Measurements from ENCODE around the gene DLEU7.

DLEU7 gene

GRCh38 chr13:50843257-50844083 lies at the start of gene DLEU7:
Gene DLEU7, minus strand, starts transcription at chr13:50843692. Its CDS starts 46 bp downstream, at chr13:50843646.
- peak; percentile 68 for ATAC-seq
- Mint-ChIP-seq H3K4me1 (peaks cover 17% of the 10 kb centered on the region), H3K27me3 (peaks cover 21% of the 10 kb centered on the region), H3K9me3 (no peaks in the 10 kb centered on the region), H3K27ac (no peak within 1 kb of the TSS), H3K4me3 (peak within 1 kb of the TSS in 1 of 2 donors; percentile 51)
- no peak for DNase-seq

GRCh38 chr13:50892210-50892944 lies 48.9 kb upstream of the DLEU7 start:
- DNase-seq (peak in 1 of 2 donors; percentile 39), ATAC-seq (peak; percentile 68)
- Mint-ChIP-seq H3K9me3 (peaks cover 7 to 10% of the 10 kb centered on the region in 2 donors), H3K4me1 (peaks cover 42% of the 10 kb centered on the region), H3K4me3 (peak overlapping the region; percentile 76 to 82), H3K27me3 (no peaks in the 10 kb centered on the region), H3K27ac (peak overlapping the region; percentile 31 to 91)

GRCh38 chr13:50891206-50891605 lies 47.7 kb upstream of the DLEU7 start:
- Mint-ChIP-seq H3K4me1 (peaks cover 42% of the 10 kb centered on the region), H3K4me3 (no peak overlapping the region), H3K27me3 (no peaks in the 10 kb centered on the region), H3K27ac (no peak overlapping the region), H3K9me3 (peaks cover 7% of the 10 kb centered on the region in 2 donors)
- ATAC-seq (no peak), DNase-seq (no peak)

- peaks cover under 1 to 3% of the 10 kb centered on the region in 2 donors for H3K9me3 Mint-ChIP-seq
- no peak overlapping the region for H3K27ac Mint-ChIP-seq
- ATAC-seq (no peak), DNase-seq (no peak)
- peaks cover 35% of the 10 kb centered on the region for H3K4me1 Mint-ChIP-seq
- no peak overlapping the region for H3K4me3 Mint-ChIP-seq
- H3K27me3 Mint-ChIP-seq = no peaks in the 10 kb centered on the region
Observed at GRCh38 chr13:50889317-50889716, 45.8 kb upstream of the DLEU7 start.

- ATAC-seq = no peak
- Mint-ChIP-seq H3K27ac (no peak overlapping the region), H3K27me3 (no peaks in the 10 kb centered on the region), H3K4me3 (no peak overlapping the region), H3K4me1 (peaks cover 26% of the 10 kb centered on the region), H3K9me3 (peaks cover 0 to 3% of the 10 kb centered on the region in 2 donors)
- DNase-seq = no peak
Observed at GRCh38 chr13:50888362-50888761, 44.9 kb upstream of the DLEU7 start.

GRCh38 chr13:50887151-50887550 lies 43.7 kb upstream of the DLEU7 start:
- no peak overlapping the region for H3K27ac Mint-ChIP-seq
- H3K4me3 Mint-ChIP-seq = no peak overlapping the region
- ATAC-seq (no peak), DNase-seq (no peak)
- peaks cover 14% of the 10 kb centered on the region for H3K4me1 Mint-ChIP-seq
- H3K27me3 Mint-ChIP-seq = no peaks in the 10 kb centered on the region
- H3K9me3 Mint-ChIP-seq = peaks cover 3 to 6% of the 10 kb centered on the region in 2 donors

GRCh38 chr13:50884265-50884664 lies 40.8 kb upstream of the DLEU7 start:
- Mint-ChIP-seq H3K27me3 (no peaks in the 10 kb centered on the region), H3K4me3 (no peak overlapping the region), H3K9me3 (peaks cover 3 to 14% of the 10 kb centered on the region in 2 donors), H3K27ac (no peak overlapping the region), H3K4me1 (no peaks in the 10 kb centered on the region)
- ATAC-seq (no peak), DNase-seq (no peak)

GRCh38 chr13:50883728-50884127 lies 40.2 kb upstream of the DLEU7 start:
- H3K4me3 Mint-ChIP-seq = no peak overlapping the region
- ATAC-seq (no peak), DNase-seq (no peak)
- no peaks in the 10 kb centered on the region for H3K4me1 Mint-ChIP-seq
- peaks cover 0 to 14% of the 10 kb centered on the region in 2 donors for H3K9me3 Mint-ChIP-seq
- no peak overlapping the region for H3K27ac Mint-ChIP-seq
- H3K27me3 Mint-ChIP-seq = no peaks in the 10 kb centered on the region

- no peak overlapping the region for H3K4me3 Mint-ChIP-seq
- ATAC-seq = no peak
- DNase-seq = no peak
- H3K9me3 Mint-ChIP-seq = peaks cover 0 to 14% of the 10 kb centered on the region in 2 donors
- no peak overlapping the region for H3K27ac Mint-ChIP-seq
- H3K27me3 Mint-ChIP-seq = peaks cover 3% of the 10 kb centered on the region
- H3K4me1 Mint-ChIP-seq = no peaks in the 10 kb centered on the region
Observed at GRCh38 chr13:50882816-50883435, 39.4 kb upstream of the DLEU7 start.

- no peak for DNase-seq
- Mint-ChIP-seq H3K4me1 (no peaks in the 10 kb centered on the region), H3K27ac (no peak overlapping the region), H3K9me3 (no peaks in the 10 kb centered on the region), H3K4me3 (no peak overlapping the region), H3K27me3 (peaks cover 7% of the 10 kb centered on the region)
- ATAC-seq = no peak
Observed at GRCh38 chr13:50873991-50874390, 30.5 kb upstream of the DLEU7 start.

GRCh38 chr13:50873467-50873866 lies 30.0 kb upstream of the DLEU7 start:
- no peaks in the 10 kb centered on the region for H3K9me3 Mint-ChIP-seq
- DNase-seq = no peak
- ATAC-seq = no peak
- H3K4me1 Mint-ChIP-seq = no peaks in the 10 kb centered on the region
- H3K4me3 Mint-ChIP-seq = no peak overlapping the region
- H3K27ac Mint-ChIP-seq = no peak overlapping the region
- peaks cover 7% of the 10 kb centered on the region for H3K27me3 Mint-ChIP-seq

- H3K4me1 Mint-ChIP-seq = no peaks in the 10 kb centered on the region
- DNase-seq = no peak
- H3K27me3 Mint-ChIP-seq = no peaks in the 10 kb centered on the region
- H3K27ac Mint-ChIP-seq = no peak overlapping the region
- no peak overlapping the region for H3K4me3 Mint-ChIP-seq
- H3K9me3 Mint-ChIP-seq = no peaks in the 10 kb centered on the region
- ATAC-seq = no peak
Observed at GRCh38 chr13:50871405-50871804, 27.9 kb upstream of the DLEU7 start.

- peaks cover 5% of the 10 kb centered on the region for H3K4me1 Mint-ChIP-seq
- ATAC-seq (no peak), DNase-seq (no peak)
- peak overlapping the region in 1 of 2 donors; percentile 10 for H3K27ac Mint-ChIP-seq
- H3K9me3 Mint-ChIP-seq = no peaks in the 10 kb centered on the region
- no peak overlapping the region for H3K4me3 Mint-ChIP-seq
- no peaks in the 10 kb centered on the region for H3K27me3 Mint-ChIP-seq
Observed at GRCh38 chr13:50867637-50867945, 24.1 kb upstream of the DLEU7 start.

- DNase-seq (no peak), ATAC-seq (no peak)
- Mint-ChIP-seq H3K27me3 (no peaks in the 10 kb centered on the region), H3K4me3 (no peak overlapping the region), H3K4me1 (peaks cover 5% of the 10 kb centered on the region), H3K27ac (peak overlapping the region; percentile 34 to 35), H3K9me3 (no peaks in the 10 kb centered on the region)
Observed at GRCh38 chr13:50866817-50867636, 23.5 kb upstream of the DLEU7 start.

GRCh38 chr13:50864492-50864891 lies 21.0 kb upstream of the DLEU7 start:
- Mint-ChIP-seq H3K4me1 (peaks cover 5% of the 10 kb centered on the region), H3K27me3 (no peaks in the 10 kb centered on the region), H3K4me3 (no peak overlapping the region), H3K27ac (no peak overlapping the region), H3K9me3 (peaks cover 0 to 20% of the 10 kb centered on the region in 2 donors)
- ATAC-seq = no peak
- no peak for DNase-seq
